ENCODE data around the gene TGFBI.
A peak's percentile ranks its signal among the peaks of the same experiment; 100 is the strongest.

TGFBI gene

DNA sequence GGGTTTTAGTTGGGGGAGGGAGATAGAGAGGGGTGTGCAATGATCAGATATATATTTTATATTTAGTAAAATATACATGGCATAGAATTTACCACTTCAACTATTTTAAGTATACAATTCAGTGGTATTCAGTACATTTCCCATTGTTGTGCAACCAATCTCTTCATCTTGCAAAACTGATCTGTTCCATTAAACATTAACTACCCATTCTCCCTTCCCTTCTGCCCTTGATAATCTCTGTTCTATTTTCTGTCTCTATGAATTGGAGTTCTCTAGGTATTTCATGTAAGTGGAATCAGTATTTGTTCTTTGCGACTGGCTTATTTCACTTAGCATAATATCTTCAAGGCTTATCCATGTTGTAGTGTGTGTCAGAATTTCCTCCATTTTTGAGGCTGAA, 38.6 kb downstream of the TGFBI start:
- DNase-seq: no peak

DNA sequence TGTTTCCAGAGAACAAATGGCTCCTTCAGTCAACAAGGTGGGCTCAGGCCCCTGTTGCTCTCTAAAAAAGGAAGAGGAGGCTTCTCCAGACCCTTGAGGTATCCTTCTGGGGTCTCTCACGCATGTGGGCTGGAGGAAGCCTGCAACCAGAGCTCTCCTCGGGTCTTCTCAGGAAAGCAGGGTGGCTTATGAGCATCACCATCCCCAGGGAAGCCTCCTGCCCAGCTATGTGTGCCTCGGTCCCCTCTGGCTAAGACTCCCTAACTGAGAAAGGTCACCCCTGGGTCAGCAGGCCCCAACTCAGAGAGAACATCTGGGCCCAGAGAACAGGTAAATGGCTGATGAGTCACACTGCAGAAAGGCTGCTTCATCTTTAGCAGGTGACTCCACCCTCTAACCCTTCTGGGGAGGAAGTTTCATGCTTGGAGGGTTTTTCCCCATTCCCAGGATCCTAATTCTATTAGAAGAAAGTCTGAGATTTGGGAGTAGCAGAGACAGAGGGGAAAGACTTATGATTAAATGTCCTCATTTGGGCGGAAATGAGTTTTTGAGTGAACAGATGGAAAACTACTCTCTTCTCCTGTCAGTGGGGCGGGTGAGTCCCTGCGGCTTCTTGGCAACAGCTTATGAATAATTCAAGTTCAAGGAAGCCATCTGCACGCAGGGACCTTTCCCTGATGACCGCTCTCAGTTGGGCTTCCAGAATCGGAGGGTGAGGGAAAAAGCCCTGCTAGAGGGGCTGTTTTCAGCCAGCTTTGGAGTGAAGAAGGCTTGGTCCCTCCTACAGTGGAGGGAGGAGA, 41.9 kb downstream of the TGFBI start:
- peak; percentile 38 for DNase-seq

DNA sequence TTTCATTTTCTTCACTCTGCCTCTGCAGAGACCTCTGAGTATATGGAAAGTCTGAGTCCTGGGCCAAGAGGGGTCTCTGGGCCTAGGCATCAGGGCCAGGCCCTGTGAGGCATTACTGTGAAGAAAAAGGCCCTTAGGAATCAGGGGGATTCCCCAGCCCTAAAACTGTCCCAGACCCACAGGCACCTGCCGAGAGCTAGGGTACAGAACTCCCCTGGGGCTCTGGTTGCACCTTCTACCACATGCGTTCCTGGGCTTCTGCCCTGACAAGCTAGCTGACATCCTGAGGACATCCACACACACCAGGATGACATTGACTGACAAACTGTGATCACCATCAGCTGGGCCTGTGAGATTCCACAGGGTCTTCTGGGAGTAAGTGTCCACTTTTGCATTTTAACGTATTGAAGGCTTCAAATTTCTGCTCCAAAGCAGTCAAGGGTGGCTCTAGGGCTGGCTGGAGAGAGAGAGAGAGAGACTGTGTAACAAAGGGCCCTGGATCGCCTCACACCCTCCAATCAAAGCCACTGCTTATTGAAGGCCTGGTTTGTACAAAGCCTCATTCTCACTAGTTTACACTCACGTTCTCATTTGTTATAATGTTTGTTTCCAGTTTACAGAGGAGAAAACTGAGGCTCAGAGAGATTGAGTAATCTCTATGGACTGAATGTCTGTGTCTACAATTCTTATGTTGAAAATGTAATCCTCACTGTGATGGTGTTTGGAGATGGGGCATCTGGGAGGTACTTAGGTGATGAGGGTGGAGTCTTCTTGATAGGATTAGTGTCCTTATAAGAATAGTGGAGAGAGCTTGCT, 45.1 kb downstream of the TGFBI start:
- DNase-seq: no peak

DNA sequence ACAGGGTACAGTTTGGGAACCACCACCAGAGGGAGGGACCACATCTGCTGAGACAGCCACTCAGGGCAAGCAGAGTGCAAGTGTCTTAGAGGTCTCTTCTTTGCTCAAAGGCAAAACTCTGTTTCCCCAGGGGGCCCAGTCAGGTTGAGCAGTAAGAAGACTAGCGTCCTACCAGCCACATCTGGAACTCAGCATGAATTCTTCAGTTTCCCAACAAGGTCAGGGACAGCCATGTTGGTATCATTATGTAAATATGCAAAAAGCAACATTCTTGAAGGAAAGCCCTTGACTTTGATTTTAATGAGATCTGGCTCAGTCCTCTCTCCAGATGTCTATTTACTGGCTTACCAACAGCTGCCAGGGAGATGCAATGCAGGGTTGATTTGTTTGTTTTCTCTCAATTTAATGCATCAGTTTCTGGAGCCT, 46.7 kb downstream of the TGFBI start:
- DNase-seq: no peak

DNA sequence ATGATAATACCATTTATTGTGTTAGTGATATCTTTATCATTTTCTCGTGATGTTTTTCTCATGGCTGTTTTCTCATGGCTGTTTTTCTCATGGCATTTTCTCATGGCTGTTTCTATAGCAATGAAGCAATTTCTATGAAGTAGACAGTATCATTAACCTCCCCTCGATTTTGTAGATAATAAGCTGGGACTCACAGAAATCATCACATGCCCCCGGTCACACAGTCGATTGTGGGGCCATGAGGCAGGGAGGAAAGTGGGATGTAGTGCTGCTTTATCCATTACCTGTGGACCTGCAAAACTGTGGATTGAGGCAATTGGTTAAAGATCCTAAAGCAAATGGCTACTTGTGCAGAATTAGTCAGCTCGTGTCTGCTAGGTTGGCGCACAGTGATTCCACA, 47.3 kb downstream of the TGFBI start:
- DNase-seq: peak; percentile 26

DNA sequence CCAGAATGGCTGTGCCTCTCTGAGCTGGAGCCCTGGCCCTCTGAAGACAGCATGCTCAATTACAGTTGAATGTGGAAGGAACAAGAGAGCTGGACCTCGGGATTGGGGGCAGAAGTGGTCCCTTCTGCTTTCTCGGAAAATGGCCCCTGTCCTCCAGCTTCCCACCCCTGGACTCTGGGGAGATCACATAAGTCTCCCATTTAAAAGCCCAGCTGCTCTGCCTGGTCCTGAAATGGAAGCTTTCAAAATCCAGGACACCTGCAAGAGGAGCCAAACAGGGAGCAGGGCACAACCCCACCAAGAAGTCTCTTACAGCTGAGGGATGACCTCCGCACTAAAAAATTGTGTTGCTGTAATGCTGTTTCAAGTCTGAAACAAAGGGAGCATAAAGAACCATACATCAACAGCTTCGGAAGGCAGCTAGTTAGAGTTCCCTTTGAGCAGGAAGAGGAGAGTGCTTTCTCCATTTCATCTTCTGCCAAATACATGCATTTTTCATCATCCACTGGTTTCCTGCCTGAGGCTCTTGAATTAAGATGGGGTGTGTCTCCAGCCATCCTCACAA, 48.2 kb downstream of the TGFBI start:
- DNase-seq: no peak

DNA sequence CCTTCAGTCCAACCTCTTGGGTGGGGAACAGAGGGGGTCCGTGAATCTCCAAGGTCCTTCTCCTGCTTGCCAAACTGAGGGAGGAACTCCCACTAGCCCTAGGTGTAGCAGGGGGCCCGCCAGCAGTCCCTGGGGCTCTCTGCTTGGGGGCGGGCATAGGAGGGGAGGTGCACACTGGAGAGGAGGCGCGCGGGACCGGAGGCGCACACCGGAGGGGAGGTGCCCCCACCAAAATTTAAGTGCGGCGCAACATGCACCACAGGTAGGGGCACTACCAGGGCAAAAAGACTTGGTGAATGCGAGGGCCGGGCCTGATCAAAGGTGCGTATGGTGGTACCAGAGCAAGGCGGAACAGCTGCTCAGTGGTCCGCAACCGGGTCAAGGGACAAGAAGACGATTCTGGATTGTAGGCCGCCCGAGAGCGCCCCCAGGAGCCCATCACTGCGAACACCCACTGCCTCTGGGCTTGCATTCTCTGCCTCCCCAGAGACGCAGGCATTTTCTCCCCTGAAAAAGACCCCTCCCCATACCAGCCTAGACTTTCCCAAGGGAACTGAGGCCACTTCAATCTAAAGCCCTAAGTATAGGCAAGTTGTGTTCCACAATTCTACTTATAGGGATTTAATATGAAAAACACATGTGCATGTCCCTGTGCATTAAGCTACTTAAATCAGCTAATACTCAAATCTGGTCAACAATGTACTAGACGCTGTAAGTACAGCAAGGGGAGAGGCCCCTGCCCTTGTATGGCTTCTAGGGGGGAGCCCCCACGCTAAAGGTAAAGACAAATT, 50.6 kb downstream of the TGFBI start:
- peak; percentile 23 for DNase-seq

DNA sequence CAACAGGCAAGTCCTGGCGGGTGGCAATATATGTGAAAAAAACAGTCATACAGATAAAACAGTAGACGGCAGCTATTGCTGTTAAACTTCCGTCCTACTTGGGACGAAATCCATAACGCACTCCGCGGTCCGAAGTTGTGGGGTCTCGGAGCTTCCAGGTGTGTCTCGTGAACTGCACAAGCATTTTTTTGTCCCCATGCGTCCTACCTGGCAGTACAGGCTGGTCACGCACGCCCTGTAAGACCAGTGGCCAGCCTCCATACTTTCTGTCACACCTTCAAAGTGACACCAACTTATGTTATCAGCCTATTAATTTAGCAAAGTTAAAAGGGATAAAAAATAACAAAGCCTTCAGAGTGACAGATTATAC, 51.3 kb downstream of the TGFBI start:
- DNase-seq: no peak

DNA sequence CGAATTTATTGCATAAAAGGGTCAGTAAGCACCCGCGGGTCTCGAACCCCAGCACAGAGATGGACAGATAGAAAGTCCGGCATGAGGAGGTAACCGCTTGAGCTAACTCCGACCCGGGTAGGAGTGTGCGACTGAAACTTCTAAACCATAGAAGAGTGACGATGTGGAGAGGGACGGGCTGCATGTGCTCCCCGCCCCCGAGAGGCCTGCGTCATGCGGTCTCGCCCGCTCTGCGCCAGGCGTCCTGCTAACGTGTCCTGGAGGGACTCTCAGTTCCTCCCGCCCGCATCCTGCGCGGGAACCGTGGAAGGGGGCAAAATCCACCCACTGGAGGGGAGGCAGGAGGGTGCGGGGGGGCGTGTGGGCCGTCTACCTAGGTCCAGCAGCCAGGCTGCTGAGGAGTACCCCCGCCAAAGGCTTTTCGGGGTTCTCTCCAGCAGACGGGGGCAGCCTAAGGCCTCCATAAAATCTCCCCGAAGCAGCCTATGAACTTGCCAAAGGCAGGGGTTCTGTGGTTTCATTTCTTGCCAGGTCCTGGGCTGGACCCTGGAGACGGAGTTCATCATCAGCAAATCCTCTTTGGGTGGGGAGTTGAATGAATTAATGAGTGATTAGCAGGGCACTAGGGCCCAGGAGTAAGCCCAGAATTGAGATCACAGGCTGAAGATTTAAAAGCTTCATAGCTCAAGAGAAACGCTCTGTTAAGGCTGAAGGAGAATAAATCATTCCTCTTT, 51.9 kb downstream of the TGFBI start:
- DNase-seq: peak; percentile 53

DNA sequence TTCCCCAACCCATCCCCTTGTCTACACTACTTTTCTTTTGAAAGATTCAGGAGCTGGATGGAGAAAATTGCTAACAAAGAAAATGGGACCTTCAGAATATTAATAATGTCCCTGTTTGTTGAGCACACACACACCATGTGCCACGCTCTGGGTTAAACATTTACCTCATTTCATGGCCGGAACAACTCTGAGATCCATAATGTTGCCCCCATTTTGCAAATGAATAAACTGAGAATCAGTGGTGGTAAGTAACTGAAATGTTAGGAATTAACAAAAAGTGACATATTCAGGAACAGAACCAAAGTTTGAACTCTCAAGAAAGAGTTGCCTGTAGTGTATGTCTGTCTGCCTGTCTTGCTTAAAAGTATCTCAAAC, 52.4 kb downstream of the TGFBI start:
- DNase-seq: no peak

DNA sequence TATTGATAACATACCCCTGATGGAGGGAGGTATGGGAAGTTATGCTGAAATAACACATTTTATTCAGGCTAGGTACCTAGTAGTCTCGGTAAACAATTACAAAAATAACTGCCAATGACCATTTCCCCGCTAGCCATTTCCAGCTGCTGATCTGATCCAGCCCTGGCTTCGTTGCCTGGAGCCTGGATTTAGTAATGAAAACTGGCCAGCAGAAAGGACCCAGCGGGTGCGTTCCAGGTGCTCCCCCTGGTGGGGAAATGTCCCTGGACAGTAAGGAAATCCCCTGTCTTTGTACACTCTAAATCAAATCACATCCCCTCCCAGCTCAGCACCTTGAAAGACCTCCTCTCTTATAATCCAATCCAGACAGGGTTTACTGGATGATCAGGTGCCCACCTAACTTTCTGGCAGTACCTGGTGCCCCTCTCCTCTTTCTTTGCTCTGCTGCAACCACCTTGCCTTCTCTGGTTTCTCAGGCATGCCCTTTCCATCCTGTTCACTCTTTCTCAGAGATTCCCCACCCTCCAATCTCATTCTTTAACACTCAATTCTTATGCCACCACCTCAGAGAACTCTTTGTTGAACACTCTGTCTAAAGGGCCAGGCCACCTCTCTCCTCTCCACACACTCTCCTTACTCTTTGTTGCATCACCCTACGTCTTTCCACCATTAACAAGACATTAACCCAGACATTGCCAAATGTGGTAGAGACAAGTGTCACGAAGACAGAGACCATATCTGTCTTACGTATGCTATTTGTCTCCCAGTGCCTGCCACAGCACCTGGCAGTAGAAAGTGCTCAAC, 53.8 kb downstream of the TGFBI start:
- DNase-seq: peak; percentile 76

DNA sequence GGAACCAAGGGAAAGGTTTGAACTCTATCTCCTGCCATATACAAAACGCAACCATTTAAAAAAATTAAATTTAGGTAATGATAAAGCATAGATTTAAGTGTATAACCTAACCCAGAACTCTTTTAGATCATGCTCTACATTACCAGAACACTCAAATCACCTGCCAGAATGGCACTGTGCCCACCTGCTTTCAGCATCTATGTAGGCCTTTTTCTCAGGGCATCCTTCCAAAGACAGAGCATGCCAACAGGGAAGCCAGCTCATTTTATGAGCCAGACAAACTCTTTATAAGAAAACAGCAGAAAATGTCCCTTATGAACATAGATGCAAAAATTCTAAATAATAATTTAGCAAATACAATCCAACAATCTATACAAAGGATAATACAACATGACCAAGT, 55.9 kb downstream of the TGFBI start:
- DNase-seq: no peak

DNA sequence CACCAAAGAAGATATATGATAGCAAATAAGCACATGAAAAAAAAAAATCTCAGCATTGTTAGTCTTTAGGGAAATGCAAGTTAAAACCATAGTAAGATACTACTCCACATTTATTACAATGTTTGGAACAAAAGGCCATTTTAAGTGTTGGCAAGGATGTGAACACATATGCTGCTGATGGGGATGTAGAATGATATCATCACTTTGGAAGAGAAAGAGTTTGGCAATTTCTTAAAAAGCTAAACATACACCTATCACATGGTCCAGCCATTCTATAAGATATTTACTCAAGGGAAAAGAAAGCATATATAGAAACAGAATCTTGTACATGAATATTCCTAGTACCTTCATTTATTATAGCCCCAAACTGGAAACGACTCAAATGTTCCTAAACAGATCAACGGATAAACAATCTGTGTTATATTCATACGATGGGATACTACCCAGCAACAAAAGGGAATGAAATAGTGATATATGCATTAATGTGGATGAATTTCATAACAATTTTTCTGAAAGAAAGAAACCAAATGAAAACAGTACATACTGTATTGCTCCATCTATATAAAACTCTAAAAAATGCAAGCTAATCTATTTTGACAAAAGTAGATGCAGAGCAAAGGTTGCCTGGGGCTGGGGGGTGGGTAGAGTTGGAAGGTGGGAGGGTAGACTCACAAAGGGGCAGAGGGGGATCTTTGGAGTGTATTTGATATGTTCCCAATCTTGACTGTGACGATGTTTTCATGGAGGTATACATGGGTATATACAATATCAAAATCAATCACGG, 58.2 kb downstream of the TGFBI start:
- no peak for DNase-seq

DNA sequence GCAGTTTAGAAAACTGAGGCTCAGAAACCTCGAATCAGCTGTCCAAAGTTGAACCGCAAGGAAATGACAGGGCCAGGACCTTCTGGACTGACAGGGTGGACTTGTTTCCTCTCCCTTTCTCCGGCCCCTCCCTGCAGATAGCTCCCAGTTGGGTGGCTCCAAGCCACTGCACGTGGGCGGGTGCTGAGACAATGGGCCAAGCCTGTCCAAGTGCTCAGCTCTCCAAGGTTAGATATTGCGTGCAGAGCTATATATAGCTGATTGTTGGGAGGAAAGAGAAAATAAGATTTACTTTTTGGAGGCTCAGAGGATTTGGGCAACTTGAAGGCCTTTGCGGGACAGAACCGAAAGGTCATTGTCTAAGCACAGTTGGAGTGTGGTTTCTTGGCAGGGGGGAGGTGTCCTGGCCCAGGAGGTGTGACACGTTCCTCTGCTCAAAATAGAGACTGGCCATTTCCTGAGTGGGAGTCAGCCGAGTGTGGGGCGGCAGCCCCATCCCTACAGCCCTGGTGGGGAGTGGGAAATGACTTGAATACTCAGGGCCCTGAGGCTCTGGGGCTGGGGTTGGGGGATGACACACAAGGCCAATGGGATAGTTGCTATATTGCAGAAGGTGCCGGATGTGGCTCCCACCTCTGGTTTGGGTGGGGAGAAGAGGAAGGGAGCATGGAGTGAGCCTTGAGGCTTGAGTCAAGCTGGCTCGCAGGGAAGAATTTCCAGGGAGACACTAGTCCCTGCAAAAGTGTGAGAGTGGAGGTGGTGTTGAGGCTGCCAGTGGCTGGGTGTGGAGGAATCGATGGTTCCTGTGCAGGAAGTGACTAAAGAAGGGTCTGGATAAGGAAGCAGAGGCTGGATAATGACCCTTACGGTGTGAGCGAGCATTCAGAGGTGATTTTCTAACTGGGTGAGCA, 59.4 kb downstream of the TGFBI start:
- DNase-seq: no peak

DNA sequence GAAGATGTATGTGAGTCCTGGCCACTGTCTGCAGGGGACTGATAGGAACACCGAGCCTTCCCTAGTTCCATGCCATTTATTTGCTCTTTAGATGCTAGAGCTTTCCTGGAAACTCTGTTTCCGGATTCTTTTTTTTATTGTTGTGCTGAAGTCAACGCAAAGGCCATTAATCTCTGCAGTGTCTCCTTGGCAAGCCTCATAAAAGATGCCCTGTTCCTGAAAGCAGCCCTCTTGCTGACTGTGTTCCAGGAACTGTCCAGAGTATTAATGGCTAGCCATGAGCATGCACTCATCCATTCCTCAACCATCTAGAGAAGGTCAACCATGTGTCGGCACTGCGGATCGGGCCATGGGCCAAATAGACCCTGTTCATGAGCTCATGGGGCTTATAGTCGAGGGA, 61.0 kb downstream of the TGFBI start:
- no peak for DNase-seq

DNA sequence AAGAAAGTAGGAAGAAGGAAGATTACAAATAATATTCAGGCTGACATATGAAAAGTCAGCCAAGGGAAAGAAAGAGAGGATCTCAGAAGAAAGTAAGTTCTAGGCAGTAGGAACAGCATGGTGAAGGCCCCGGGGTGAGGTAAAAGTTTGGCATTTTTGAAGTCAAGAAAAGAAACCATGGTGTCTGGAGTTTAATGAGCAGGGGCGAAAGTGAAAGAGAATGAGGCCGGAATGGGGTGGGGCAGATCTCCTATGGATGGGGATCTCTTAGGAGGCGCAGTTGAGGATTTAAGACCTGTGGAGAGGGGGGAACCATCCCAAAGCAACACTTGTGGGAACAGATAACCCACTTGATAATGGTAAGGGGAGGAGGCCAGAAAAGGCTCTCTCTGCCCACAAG, 61.5 kb downstream of the TGFBI start:
- no peak for DNase-seq

DNA sequence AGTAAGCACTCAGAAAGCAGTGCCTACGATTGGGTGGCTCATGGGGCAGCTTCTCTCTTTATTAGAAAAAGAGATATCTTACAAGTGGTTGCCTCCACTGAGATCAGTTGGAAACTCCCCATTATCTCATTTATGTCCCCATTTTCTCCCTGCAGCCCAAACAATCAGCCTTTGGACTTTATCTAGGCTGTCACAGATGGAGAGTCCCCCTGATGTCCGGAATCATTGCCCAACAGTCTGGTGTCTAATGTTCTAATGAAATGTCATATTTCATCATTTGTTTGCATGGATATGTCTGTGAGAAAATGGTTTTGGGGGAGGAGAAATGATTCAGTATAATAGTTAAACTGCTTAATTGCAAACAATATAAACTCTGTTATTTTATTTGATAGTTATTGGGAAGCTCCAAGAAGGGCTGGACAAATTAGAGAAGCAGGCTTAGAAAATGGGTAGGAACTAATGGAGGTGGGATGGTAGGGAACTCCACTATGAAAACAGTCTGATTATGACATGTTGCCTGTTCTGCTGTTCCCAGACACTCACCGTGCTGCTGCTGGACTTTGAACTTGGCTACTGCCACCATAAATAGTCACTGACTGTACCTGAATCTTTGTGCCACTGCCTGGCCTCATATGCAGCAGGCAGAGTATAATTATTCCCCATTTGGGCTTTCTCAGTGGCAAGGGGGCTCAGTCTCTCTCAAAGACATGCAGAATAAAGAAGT, 65.6 kb downstream of the TGFBI start:
- no peak for DNase-seq

DNA sequence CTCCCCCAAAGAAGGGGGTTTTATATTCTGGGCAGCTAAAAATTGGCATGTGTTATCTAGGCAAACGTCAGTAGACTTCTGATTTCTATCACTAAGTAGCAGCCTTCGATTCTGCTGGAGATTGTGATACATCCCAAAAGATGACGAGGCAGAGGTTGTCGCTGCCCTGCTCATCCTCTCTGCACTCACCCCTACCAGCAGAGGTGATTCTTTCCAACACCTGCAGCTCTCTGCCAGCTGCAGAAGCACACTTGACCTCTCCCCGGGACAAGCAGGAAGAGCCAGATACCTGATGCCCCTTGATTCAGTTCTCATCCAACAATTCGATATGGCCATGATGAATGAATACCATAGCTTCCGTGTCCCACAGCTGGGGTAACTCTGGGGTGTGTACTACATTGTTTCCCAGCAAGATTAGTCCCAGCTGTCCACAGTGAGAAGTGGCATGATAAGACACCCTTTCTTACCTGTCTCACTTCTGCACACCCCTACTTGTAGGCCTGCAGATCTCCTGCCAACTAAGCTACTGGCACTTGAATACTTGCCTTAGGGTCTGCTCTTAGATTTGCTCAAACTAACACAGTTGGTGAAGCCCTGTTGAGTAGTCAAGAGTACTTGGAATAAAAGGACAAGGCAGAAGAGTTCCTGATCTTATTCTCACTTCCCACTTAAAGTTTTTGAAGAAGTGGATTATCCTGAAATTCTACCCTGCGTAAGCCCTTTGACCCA, 66.3 kb downstream of the TGFBI start:
- DNase-seq: no peak
